GM18907 (cell line): ENCODE results near the gene HAPLN1.
A peak's percentile ranks its signal among the peaks of the same experiment; 100 is the strongest.
"Not testable (repeated sequence)": the region's sequence is repeated elsewhere in the genome, so short reads cannot be mapped to it uniquely, and the experiment has no call there.

Experiments used
- ATAC-seq: cut with Tn5 transposase; IDR thresholded peaks from one replicate; pipeline ENCODE4 v1.9.1; 2021; ENCODE audit warnings: mild to moderate bottlenecking, moderate library complexity; ENCODE audit not compliant: unreplicated experiment

The HAPLN1 gene

DNA sequence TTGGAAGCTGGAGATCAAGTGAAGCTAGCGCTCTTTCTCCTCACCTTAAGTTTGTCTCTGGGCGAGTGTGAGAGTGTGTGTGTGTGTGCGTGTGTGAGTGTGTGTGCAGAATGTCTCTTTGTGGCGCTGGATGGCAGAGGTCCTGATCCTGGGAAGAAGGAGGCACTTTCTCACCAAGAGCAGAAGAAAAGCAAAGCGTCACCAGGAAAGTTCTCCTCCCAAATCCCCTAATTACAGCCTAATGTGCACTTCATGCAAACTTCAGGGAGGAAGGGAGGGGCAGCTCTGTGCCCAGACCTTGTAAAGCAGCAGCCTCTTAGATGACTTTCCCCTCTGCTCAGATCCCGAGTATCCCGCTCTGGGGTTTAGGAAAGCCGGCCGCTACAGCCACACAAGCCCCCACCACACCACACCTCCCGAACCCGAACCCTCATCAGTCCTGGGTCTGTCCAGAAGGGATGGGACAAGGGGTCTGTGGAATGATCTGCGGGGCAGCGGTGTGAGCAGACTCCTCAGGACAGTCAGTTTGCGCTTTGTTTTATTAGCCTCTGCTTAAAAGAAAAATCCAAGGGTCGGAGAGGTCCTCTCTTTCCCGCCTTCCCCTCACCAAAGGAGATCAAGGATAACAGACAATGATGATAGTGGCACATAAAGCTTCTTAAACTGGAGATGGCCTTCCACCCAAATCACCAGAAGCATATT is at the start of gene HAPLN1:
Gene HAPLN1 (minus strand): TSS at position 20 of the 702 bp plus-strand sequence. CDS start 47,332 bp downstream, outside the sequence.
- ATAC-seq, result no peak

DNA sequence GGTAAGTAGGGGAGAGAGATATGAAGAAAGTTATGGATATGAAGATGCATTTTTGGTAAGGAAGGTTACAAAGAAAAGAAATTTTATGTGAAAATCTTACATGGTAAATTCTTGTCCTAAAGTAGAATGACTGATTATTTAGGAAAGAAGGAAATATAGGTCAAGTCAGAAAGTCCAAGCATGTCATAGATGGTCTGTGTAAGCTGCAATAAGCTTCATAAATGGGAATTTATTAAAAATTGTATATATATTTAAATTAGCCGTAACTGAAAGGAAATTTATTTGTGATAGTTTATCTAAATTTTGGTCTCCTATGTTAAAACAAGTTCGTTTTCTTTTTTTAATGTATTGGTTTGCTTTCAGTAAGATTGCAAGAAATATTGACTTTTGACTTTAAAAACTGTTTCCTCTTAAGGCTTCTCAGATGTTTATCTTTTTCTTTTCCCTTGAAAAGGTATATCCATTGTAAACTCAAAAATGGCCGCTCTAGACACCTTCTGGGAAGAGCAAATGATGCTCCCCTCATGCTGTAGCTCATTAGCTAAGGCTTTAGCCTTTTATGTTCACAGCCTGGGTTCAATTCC is 46.8 kb upstream of the HAPLN1 start:
- ATAC-seq, result no peak

DNA sequence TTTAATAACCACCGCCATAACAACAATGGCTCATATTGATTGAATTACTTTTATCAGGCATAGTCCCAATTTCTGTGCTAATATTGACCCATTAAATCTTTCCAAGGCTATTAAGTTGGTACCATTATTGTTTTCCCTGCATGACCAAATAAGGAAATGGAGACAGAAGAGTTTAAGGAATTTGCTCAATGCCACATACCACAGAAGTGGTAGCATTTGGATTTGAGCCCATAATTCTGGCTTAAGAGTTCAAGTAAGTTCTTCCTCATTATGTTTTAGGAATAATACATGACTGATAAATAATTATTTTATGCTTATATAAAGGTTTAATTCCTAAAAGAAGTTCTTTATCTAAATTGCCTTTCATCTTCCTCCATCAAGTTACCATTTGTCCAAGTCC is 43.4 kb upstream of the HAPLN1 start:
- no peak for ATAC-seq

DNA sequence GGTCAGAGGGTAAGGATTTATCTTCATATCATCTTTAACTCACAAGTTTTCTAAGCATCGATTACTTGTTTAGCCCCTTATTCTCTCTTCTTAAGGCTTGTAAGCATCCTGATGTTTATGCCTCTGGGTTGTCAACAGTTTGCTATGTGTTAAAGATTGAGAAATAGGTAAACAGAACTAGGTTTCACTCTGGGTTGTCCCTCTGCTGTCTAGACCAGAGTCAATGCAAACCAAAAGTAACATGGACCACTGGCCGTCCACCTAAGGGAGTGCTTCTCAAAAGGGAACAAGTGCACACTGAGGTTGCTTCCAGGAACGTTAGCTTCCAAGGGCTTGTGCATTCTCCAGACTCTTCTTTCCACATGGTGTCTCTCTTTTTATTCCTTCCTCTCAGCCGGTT is 39.9 kb upstream of the HAPLN1 start:
- ATAC-seq, result no peak

DNA sequence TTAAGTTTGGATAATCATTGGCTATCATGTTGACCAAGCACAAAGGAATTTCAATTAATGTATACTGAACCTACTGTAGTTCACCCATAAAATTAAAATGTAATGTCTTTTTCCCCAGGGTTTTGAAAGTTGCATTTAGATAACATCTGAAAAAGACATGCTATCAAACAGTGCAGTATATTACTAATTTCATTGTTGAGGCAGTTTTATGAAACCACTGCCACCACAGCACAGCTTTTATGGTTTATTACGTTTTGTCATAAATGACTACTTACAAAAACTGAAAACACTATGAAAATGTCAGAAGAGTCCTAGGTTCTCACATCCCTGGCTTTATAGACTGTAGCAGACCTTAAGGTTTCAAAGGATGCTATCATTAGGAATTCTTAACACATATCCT is 32.0 kb upstream of the HAPLN1 start:
- no peak for ATAC-seq

DNA sequence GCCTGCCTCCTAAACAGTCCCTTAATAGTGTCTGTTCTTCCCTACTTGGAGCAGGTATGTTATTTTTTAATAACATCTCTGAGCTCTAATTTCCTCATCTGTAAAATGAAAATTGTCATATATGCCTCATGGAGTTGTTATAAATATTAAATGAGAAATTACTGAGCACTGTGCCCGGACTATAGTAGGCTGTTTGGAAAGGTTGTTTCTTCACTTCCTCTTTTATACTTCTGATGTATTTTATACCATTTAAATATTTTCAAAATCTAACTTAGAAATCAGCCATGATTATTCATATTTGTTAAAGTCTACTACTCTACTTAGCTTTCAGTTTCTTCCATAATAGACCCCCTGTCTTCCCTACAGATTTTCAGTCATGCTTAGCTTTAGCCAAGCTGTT is 30.5 kb upstream of the HAPLN1 start:
- no peak for ATAC-seq

DNA sequence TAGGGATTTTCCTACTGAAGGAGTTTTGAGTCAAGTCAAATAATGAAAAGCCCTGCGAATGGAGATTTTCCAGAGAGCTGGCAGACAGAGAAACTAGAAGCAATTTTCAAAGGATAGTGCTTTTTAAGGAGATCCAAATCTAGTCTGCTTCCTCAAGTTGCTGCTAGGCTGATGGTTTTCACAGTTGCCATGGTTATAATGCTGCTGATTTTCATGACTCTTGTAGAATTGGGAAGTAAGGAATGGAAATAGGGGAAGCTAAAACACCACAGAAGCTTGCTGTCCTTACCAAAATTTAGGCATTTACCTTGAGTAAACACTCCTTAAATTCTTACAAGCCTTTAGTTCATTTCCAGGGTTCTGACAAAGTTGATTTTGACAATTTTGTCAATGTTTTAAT is 30.1 kb upstream of the HAPLN1 start:
- ATAC-seq, result no peak

DNA sequence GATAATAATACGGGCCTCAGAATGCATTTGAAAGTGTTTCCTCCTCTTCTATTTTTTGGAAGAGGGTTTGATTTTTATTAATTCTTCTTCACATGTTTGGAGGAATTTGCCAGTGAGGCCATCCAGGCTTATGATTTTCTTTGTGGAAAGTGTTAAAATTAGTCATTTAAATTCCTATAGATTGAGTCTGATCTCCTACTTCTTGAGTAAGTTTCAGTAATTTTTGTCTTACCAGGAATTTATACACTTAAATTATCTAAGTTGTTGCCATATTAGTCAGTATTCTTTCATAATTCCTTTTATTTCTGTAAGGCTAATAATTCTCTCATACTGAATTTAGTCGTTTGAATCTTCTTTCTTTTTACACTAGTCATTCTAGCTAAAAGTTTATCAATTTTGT is 25.2 kb upstream of the HAPLN1 start:
- no peak for ATAC-seq

DNA sequence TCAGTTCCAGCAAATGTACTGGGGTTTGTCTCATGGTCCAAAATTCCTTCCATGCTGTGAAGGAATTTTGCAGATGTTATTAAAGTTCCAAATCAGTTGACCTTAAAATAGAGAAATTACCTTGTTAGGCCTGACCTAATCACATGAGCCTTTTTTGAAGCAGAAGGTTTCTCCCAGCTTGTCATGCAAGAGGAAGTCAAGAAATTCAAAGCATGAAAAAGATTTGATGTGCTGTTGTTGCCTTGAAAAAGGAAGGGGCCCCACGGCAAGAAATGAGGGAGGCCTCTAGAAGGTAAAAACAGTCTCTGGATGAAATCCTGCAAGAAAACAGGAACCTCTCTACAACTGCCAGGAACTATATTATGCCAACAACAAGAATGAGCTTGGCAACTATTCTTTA is 24.2 kb upstream of the HAPLN1 start:
- no peak for ATAC-seq

DNA sequence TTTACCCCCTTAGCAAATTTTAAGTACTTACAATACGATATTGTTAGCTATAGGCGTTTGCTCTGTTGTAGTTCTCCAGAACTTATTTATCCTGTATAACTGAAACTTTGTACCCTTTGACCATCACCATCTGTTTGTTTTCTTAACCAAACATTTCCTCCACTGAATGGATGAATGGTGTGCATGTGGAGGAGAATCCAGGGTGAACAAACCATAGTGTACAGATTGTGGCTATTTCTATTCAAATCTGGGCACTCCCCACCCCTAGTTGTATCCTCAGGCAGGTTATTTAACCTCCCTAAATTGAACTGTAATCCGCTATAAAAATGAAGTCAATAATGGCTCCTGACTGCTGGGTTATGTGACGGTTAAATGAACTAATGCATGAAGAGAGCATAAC is 21.4 kb upstream of the HAPLN1 start:
- no peak for ATAC-seq

DNA sequence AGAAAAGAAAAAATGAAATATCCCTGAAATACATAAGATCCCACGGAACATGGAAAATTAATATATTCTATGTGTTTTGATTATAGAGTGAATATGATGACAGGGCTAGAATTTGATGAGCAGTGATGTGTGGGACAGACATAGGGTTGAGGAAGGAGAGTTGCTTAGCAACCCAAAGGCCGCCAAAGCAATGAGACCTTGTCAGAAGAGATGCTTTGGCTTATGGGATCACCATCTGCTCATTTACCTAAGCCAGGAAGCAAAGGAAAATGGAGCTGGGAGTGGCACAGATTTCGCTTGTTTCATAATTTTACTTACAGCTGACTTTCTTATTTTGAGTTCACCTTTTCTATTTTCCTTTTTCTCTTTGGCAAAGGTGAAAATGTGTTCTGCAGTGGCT is 20.9 kb upstream of the HAPLN1 start:
- ATAC-seq, result no peak

DNA sequence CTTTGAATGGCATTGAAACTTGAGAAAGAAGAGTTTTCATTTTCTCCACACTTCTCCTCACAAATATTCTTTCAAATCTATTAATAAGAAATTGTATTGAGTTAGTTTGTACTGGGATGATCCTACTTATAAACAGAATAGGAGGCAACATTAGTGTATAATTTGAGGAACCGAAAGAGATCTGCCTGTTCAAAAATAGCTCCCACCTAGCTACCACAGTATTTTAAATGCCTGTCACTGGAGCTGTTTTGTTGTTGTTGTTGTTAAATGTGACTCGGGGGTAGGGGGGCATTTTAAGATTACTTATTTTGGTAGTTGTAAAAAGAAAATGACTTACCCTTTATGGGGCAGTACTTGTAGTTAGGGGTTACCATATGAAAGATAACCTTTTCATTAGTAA is 20.1 kb upstream of the HAPLN1 start:
- ATAC-seq, result no peak

DNA sequence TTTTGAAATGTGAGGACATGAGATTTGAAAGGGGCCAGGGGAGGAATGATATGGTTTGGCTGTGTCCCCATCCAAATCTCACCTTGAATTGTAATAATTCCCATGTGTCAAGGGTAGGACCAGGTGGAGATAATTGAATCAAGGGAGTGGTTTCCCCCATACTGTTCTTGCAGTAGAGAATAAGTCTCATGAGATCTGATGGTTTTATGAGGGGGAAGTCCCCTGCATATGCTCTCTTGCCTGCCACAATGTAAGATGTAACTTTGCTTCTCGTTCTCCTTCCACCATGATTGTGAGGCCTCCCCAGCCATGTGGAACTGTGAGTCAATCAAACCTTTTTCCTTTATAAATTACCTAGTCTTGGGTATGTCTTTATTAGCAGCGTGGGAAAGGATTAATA is 15.5 kb upstream of the HAPLN1 start:
- ATAC-seq, result not testable (repeated sequence)

DNA sequence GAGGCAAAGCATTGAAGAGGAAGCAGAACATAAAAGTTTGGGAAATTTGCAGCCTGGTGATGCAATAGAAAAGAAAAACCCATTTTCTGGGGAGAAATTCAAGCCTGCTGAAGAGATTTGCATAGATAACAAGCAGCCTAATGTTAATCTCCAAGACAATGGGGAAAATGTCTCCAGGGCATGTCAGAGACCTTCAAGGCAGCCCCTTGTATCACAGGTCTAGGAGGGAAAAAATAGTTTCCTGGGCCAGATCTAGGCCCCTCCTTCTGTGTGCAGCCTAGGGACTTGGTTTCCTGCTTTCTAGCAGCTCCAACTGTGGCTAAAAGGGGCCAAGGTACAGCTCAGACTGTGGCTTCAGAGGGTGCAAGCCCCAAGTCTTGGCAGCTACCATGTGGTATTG is 14.4 kb upstream of the HAPLN1 start:
- not testable (repeated sequence) for ATAC-seq

DNA sequence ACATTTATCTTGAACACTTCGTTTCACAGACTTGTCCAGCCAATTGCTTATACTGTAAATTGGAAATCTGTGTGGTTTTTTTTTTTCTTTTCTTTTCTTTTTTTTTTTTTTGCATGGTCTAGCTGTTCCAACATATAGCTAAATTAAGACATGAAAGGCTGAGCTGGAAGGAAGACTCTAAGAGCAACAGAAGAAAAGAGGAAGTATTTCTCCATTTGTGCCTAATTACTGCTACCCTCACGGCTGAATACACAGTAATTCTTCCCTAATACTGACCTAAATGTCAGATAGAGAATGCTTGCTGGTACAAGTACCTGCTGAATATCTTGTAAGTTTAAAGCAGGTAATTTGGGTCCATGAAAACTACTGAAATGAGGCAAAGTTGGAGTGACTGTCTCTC is 11.0 kb upstream of the HAPLN1 start:
- ATAC-seq, result no peak

DNA sequence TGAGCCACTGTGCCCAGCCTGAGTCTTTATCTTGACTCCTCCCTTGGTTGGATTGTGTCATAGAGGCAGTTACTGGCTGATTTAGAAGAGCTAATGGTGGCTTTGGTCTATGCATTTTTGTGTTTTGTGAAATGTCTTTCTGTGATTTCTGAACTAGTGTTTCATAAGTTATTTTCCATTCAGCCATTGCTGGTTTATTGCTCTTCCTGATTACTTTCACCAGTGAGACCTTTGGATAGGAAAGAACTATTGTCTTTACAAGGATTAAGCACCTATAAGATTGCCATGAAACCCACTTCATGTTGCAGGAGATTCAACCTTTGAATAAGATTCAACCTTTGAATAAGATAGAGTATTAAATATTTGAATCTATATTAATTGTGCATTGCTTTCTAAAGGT is 8.7 kb upstream of the HAPLN1 start:
- no peak for ATAC-seq

DNA sequence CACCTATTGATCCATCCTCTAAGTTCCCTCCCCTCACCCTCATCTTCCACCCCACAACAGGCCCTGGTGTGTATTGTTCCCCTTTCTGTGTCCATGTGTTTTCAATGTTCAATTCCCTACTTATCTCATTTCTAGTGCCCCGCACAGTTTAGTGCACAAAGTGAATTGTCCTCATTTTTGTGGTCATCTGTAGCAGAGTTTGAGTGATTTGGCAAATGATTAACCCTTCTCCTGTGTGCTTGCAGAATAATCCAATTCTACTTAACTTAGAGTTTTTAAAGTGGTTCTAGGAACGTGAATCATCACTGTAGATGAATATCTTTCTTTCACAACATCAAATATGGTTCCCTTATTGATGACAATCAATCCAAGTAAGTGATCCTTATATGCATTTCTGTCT is 6.3 kb upstream of the HAPLN1 start:
- no peak for ATAC-seq

DNA sequence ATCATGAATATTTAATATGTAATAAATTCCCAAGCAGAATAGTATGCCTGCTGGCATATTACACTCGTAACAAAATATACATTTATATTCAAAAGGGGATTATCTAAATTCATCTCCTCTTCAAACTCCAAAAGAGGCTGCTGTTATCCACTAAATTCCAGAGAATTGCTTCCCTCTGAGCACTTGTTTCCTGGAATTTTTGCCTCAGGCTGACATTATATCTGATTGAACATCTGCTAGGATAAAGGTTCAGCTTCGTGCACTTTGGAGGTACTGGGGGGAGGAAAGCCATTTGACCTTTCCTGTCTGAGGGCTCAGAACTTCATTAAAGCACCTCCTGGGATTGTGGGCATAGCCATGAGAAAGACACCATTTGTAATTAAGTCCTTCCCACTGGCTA is 4.3 kb upstream of the HAPLN1 start:
- ATAC-seq, result no peak

DNA sequence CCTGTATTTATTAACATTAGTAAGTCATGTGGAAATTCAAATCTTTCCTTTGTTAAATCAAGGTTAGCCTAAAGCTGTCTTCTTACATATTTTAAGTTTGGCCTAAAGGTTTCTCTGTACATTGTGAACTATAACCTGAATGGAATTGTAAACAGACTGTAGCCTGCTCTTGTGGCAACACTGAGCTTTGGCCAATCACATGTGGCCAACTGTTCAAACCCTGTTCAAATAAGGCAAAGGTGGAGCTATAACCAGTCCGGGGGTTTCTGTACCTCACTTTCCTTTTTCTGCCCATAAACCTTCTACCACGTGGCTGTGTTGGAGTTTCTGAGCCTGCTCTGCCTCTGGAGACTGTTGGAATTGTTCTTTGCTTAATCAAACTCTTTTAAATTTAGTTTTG is 3.3 kb upstream of the HAPLN1 start:
- no peak for ATAC-seq

DNA sequence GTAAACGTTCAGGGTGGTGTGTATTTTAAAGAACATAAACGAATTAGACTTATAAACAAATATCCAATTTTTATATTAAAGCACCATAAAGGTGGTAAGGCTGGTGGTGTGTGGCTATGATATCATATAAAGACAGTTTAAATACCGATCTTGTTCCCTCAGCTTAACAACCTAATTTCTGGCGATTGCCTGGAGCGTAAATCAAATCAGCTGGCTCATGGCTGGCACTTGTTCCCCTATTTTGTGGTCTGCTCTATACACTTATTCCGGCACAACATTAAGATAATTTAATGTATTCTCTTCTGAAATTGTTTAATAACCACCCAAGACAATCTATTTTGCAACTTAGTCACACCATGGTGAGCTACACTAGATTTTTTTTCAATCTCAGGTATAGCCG is 2.4 kb upstream of the HAPLN1 start:
- no peak for ATAC-seq

DNA sequence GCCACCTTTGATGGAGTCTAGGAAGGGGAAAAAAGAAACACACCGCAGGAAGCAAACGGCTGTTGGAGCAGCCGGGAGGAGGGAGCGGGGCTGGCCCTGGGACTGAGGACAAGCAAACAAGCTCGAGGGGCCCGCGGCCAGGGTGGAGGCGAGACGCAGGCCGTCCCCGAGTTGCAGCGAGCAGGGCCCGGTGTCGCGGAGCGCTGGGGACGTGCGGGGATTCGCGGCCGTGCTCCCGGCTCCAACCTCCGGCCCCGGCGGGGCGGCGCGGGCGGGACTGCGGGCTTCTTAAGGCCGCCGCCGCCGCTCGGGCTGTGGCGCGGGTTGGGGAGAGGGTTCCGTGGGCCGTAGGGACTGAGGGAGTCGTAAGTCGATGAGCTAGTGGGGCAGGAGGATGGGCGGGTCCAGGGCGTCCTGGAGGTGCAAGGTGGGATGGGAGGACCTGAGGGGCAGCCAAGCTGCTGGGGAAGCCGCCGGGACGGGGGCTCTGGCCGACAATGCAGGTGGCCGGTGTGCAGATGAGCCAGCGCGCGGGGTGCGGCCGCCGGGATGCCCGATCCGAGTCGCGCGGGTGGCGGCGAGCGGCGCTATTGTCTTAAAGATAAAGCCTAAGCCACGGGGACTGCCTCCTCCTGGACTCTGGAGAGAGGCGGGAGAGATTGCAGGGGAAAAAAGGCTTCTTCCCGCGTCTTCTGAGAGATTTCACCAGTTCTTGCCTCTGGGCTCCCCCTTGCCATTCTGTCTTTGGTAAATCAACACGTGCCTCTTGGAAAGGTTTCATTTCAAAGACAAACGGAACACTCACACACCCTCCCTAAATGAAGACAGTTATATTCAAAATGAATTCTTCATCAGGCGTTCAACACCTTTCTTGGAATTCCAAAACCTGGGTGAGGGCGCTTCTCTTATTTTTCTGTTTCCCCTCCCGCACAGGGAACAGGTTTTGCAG is 1.6 kb upstream of the HAPLN1 start:
- ATAC-seq, result peak; percentile 63

DNA sequence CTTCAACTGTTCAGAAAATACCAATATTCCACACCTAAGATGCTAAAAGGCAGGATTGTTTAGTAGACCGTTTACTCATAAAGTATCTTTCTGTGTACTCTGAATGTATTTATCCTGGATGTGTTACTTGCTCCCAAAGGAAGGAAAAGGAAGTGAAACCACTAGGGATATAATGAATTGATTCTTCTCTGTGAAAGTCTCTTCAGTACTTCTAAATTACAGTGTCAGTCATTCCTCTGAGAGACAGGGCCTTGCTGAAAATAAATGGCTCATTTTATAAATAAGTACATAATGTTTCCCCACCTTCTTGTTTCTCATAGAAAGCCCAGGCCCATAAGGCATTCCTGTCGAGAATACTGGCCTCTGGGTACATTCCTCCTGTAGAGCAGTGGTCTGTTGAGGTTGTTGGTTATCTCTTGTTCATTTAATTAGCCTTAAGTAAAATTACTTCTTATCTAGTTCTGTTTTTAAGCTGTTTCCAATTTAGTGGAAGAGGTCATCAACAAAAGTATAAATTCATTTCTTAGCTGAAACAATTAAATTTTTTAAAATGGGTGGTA is 1.6 kb downstream of the HAPLN1 start:
- ATAC-seq, result no peak
